WTC11 (cell line): ENCODE results near the gene CDH13.

Experiments
- CREM ChIP-seq: sonication (generic); formaldehyde crosslinking; IDR thresholded peaks from 2 replicates; pipeline ENCODE4 v1.8.1; 2022; ENCODE audit warnings: mild to moderate bottlenecking, missing genetic modification reagents, moderate library complexity
- ELF4 ChIP-seq: sonication (generic); formaldehyde crosslinking; IDR thresholded peaks from 2 replicates; pipeline ENCODE4 v1.8.1; 2022; ENCODE audit warnings: low read depth, mild to moderate bottlenecking, moderate library complexity, missing genetic modification reagents
- NFYB ChIP-seq: sonication (generic); formaldehyde crosslinking; conservative IDR thresholded peaks from 2 replicates; pipeline ENCODE4 v1.8.0; 2022; ENCODE audit warnings: low read depth, missing genetic modification reagents
- SMAD3 ChIP-seq: sonication (generic); formaldehyde crosslinking; IDR thresholded peaks from 2 replicates; pipeline ENCODE4 v1.8.0; 2022; ENCODE audit warnings: missing genetic modification reagents, mild to moderate bottlenecking, borderline replicate concordance
- TF ChIP-seq, protein P1 (sequence below): fragments of 200-600 bp; IDR thresholded peaks from 2 replicates; pipeline ENCODE4 v1.8.0; 2022; ENCODE audit warnings: antibody characterized with exemption
- TF ChIP-seq, protein P2 (sequence below): sonication (generic); formaldehyde crosslinking; IDR thresholded peaks from 2 replicates; pipeline ENCODE4 v1.8.0; 2022; ENCODE audit warnings: mild to moderate bottlenecking, missing genetic modification reagents

DNA sequence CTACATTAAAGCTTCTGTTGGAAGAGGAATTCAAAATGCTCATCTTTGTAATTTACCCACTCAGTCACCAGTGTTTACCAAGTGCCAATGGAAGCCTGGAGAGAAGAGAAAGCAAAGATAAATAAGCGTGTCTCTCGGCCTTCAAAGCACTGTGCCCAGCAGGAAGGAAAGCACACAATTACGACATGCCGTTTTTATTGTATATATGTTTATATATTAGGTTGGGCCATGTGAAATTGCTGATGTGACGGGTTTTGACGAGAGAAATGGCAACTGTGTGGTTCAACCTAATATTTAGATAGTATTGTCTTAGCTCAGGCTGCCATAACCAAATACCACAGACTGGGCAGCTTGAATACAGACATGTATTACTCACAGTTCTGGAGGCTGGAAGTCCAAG is 1101.7 kb downstream of the CDH13 start:
- TF ChIP-seq CREM (CRISPR knock-in tag) (no peak), ELF4 (CRISPR knock-in tag) (no peak), SMAD3 (no peak), NFYB (CRISPR knock-in tag) (no peak)
- TF ChIP-seq, protein P1, sequence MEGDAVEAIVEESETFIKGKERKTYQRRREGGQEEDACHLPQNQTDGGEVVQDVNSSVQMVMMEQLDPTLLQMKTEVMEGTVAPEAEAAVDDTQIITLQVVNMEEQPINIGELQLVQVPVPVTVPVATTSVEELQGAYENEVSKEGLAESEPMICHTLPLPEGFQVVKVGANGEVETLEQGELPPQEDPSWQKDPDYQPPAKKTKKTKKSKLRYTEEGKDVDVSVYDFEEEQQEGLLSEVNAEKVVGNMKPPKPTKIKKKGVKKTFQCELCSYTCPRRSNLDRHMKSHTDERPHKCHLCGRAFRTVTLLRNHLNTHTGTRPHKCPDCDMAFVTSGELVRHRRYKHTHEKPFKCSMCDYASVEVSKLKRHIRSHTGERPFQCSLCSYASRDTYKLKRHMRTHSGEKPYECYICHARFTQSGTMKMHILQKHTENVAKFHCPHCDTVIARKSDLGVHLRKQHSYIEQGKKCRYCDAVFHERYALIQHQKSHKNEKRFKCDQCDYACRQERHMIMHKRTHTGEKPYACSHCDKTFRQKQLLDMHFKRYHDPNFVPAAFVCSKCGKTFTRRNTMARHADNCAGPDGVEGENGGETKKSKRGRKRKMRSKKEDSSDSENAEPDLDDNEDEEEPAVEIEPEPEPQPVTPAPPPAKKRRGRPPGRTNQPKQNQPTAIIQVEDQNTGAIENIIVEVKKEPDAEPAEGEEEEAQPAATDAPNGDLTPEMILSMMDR = no peak
- TF ChIP-seq, protein P2, sequence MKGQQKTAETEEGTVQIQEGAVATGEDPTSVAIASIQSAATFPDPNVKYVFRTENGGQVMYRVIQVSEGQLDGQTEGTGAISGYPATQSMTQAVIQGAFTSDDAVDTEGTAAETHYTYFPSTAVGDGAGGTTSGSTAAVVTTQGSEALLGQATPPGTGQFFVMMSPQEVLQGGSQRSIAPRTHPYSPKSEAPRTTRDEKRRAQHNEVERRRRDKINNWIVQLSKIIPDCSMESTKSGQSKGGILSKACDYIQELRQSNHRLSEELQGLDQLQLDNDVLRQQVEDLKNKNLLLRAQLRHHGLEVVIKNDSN = no peak
